GM12864 (cell line): ENCODE results near the gene SRCIN1.

ENCODE experiments used
- DNase-seq: peaks from one replicate; pipeline ENCODE4 v3.0.0-alpha.2; 2011; ENCODE audit warnings: low read depth
- H3K4me3 ChIP-seq: 2 replicates; pipeline ENCODE4 v1.5.1; 2011; ENCODE audit warnings: mild to moderate bottlenecking, low read depth, low read length, control low read depth
- TF ChIP-seq, protein P1 (sequence below): IDR thresholded peaks from 2 replicates; pipeline ENCODE4 v1.5.1; 2011; ENCODE audit warnings: low read depth, mild to moderate bottlenecking, moderate library complexity, low read length, control low read depth, inconsistent platforms; ENCODE audit errors: missing control alignments

The SRCIN1 gene

DNA sequence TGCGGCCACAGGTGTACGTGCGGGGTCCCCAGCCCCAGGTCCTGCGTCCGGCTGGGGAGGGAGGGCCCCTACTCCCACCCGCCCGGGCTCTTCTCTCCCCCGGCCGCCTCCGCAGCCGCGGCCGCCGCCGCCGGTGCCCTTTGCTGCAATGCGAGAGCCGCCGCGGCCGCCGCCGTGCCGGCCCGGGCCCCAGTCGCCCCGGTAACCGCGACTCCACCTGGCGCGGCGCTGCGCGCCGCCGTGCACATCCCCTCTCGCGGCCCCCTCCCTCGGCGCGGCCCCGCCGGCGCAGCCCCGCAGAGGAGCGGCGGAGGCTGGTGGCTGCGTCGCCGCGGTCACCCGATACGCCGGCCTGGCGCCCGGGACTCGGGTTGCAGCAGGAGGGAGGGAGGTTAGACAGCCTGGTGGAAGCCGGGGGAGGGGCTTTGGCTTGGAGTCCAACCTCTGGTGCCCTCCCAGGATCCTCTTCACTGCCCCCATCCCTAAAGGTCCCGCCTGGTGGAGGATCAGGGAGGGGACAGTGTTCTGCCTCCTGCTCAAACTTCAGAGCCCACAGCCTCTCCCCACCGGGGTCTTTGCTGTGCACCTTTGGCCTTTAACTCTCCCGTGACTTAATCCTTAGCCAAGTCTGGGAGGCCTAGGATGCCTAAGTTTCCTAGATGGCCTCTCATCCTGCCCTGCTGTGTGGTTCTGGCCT, 32.9 kb downstream of the SRCIN1 start:
- H3K4me3 ChIP-seq = no peak overlapping the region

DNA sequence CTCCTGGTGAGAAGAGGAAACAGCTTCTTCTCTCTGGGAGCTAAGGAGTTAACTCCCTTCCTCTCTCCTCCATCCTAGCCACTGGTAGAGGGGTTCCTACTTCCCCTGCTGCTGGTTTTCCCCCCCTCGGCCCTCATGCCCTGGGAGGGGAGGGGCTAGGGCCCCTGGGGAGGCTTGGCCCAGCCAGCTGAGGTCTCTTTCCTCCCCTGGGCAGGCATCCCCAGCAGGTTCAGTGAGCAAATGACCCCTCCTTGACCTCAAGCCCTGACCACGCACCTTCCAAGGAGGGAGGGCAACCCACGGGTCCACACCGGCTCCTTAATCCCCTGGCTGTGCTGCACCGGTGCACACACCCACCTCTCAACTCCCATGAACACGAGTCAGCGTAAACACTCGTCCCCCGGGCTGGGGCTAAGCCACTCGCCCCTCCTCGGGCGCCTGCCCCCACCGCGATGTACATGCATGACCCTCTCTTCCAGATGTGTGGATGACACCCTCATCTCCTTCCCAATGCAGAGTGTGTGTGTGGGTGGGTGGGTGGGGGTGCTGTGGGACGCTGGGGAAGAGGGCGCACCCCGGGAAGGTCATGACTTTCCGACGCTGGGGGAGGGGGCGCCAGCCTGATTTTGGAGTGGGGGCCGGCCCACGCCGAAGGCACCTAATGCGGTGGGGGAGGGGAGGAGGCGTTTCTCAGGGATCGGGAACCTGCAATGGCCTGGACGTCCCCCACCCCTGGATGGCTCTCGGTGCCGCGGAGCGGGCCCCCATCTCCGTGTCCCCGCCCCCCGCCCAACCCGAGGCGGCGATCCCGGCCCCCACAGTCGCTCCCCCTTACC, 33.7 kb downstream of the SRCIN1 start:
- TF ChIP-seq, protein P1, sequence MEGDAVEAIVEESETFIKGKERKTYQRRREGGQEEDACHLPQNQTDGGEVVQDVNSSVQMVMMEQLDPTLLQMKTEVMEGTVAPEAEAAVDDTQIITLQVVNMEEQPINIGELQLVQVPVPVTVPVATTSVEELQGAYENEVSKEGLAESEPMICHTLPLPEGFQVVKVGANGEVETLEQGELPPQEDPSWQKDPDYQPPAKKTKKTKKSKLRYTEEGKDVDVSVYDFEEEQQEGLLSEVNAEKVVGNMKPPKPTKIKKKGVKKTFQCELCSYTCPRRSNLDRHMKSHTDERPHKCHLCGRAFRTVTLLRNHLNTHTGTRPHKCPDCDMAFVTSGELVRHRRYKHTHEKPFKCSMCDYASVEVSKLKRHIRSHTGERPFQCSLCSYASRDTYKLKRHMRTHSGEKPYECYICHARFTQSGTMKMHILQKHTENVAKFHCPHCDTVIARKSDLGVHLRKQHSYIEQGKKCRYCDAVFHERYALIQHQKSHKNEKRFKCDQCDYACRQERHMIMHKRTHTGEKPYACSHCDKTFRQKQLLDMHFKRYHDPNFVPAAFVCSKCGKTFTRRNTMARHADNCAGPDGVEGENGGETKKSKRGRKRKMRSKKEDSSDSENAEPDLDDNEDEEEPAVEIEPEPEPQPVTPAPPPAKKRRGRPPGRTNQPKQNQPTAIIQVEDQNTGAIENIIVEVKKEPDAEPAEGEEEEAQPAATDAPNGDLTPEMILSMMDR = no peak
- no peak overlapping the region for H3K4me3 ChIP-seq
- DNase-seq = no peak

More for the DNA sequence above, 32.9 kb downstream of the SRCIN1 start:
- DNase-seq = no peak
- TF ChIP-seq, protein P1 = no peak

DNA sequence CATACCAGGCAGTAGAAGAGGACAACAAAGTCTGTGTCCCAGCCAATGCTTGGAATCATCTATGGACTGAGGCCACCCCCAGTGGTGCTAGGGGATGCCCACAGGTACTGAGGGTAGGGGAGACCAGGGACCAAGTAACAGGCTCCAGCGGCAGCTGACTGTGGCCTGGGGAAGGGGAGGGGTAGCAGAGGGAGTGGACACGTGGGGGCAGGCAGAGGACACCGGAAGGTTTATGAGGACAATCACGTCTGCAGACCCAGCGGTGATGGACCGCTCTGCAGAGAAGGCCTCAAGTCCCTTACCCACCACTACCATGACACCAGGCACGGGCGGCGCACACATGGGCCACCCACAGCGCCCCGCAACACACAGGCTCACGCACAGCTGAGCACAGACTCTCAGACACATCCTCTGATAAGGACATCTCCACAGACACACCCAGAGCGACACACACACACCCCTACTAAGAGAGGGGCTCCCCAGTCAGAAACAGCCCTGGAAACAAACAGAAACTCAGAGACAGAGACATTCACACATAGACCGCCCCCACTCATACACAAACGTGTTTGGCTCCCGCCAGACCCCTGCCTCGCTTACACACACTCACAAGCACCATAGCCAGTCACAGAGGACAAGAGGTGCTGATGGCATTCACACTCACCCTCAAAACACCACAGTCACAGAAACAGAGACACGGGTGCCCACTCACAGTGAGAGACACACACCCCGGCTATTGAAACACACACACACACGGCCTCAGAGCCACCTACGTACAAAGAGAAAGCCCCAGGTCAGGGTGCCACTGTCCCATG, 35.8 kb downstream of the SRCIN1 start:
- no peak for DNase-seq

DNA sequence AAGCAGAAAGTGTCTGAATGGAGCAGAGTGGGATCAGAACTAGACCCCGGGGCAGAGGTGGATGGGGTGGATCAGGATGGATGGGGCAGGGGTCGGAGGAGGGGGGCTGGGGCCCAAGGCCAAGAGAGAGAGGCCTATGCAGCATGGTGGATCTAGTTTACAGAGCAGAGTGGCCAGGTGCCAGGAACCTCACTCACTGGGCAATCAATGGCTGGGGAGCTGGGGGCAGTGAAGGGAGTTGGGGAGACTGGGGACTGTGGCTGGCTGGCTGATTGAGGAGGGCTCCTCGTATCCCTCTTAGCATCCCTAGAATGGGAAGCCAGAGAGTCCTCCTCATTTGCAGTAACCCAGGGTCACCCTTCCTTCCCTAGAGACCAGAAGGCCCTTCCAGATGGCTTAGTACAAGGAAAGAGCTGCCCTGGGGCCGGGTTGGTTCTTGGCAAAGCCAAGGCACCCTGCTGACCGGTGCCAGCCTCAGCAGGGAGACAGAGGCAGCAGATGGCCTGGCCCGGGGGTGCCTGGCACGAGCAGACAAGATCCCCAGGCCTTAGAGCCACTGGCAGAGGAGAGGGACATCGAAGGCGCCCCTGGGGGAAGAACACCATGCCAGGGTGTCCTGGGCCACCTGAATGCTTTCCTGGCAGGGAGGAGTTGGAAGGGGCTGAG, 36.8 kb downstream of the SRCIN1 start:
- DNase-seq = no peak
- TF ChIP-seq, protein P1 = no peak
- H3K4me3 ChIP-seq = no peak overlapping the region

More for the DNA sequence above, 35.8 kb downstream of the SRCIN1 start:
- no peak overlapping the region for H3K4me3 ChIP-seq
- TF ChIP-seq, protein P1 = no peak

DNA sequence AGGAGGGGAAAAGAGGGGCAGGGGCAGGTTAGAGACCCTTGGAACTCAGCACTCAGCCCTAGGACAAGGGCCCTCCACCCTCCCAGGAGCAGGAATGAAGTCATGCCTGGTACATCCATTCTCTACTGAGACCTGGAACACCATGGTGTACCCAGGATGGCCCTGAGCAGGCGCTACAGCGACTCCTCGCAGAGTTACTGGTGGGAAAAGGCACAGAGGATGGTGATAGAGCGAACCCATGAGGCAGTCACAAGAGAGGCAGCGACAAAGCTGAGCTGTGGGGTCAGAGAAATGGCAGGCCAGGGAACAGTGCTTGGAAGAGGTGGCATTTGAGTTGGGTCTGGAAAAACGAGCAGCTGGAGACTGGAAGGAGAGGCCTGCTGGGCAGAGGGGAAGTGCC, 37.5 kb downstream of the SRCIN1 start:
- H3K4me3 ChIP-seq = no peak overlapping the region
- TF ChIP-seq, protein P1 = no peak
- no peak for DNase-seq

DNA sequence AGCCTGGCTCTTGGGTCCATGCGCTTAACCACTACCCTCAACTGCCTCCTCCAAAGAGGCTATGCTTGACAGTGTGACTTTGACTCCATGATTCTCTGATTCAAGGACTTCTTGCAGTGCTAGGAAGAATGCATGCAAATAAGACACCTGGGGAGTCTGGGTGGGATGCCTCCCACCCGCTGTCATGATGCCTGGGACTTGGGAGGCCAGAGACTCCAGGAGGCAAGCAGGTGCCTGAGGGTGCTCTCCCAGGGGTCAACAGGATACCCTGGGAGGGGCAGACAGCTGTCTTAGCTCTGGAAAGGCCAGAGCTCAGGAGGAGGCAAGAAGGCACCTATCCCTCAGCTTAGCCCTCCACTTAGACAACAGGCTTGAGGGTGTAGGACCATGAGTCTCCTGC, 38.4 kb downstream of the SRCIN1 start:
- H3K4me3 ChIP-seq = no peak overlapping the region
- no peak for DNase-seq
- TF ChIP-seq, protein P1 = no peak
